Suprapubic skin (tissue), 4 donors: ENCODE measurements around the gene SH3TC1. TPM values are rescaled to one million over a fixed set of nuclear protein-coding genes. Genes with fewer than 3 reads are reported as not detected.

Experiments
- DNase-seq, 2 donors: peaks; one replicate each; pipeline ENCODE4 v3.0.0-alpha.2; 2019; ENCODE audit warnings: low spot score in 2 of 2
- H3K27ac ChIP-seq: fragments of 200-600 bp; sonication (generic); one replicate; pipeline ENCODE4 v1.5.1; 2019
- H3K27me3 ChIP-seq: fragments of 200-600 bp; sonication (generic); one replicate; pipeline ENCODE4 v1.5.1; 2019
- H3K36me3 ChIP-seq: fragments of 200-600 bp; sonication (generic); one replicate; pipeline ENCODE4 v1.5.1; 2019
- H3K4me1 ChIP-seq: fragments of 200-600 bp; sonication (generic); one replicate; pipeline ENCODE4 v1.5.1; 2019
- H3K4me3 ChIP-seq: fragments of 200-600 bp; sonication (generic); one replicate; pipeline ENCODE4 v1.5.1; 2019; ENCODE audit warnings: mild to moderate bottlenecking
- H3K9me3 ChIP-seq: fragments of 200-600 bp; sonication (generic); one replicate; pipeline ENCODE4 v1.5.1; 2019
- CTCF ChIP-seq, 2 donors: fragments of 200-600 bp in 1 of 2; fragments of 450-650 bp in 1 of 2; sonication (generic) in 1 of 2; IDR thresholded peaks; one replicate each; pipeline ENCODE4 v1.5.1; 2016 to 2019; ENCODE audit warnings: antibody characterized with exemption in 2 of 2, mild to moderate bottlenecking in 1 of 2, moderate library complexity in 1 of 2
- EP300 ChIP-seq: sonication (generic); formaldehyde crosslinking; IDR thresholded peaks from one replicate; pipeline ENCODE4 v1.6.1; 2017; ENCODE audit warnings: antibody characterized with exemption
- POLR2A ChIP-seq, 2 donors: fragments of 450-650 bp; IDR thresholded peaks; one replicate each; pipeline ENCODE4 v1.6.1; 2017; ENCODE audit warnings: antibody characterized with exemption in 2 of 2, mild to moderate bottlenecking in 2 of 2, moderate library complexity in 2 of 2
- POLR2AphosphoS5 ChIP-seq, 3 donors: sonication (generic); formaldehyde crosslinking; IDR thresholded peaks; one replicate each; pipeline ENCODE4 v1.6.1; 2017; ENCODE audit warnings: antibody characterized with exemption in 3 of 3
- WGBS: methylation state at CpG from one replicate; pipeline ENCODE4 v1.1.5; 2018; 5-methylcytosine and 5-hydroxymethylcytosine counted together
- total RNA-seq, 4 donors: library from RNA; depleted of rRNA; stranded (reverse); fragments of >200 nt; gene quantifications; one replicate each; pipeline ENCODE4 v1.1.0, GENCODE V29; 2016

SH3TC1 gene
- total RNA-seq, 4 donors from 2014 or later, result 6.3 to 15.1 (median 9.9) TPM

GRCh38 chr4:8236106-8236919 lies 37.2 kb downstream of the SH3TC1 start:
- Histone ChIP-seq H3K9me3 (no peaks in the 10 kb centered on the region), H3K4me1 (peaks cover 6% of the 10 kb centered on the region), H3K4me3 (no peak overlapping the region), H3K27ac (no peak overlapping the region), H3K36me3 (peaks cover 27% of the 10 kb centered on the region), H3K27me3 (no peaks in the 10 kb centered on the region)
- 62% methylated on average over 2 of the region's 24 CpGs for WGBS
- no peak for DNase-seq
- TF ChIP-seq POLR2AphosphoS5 (IDR thresholded peaks at IDR 0.05) (no peak), CTCF (IDR thresholded peaks at IDR 0.05) (no peak), POLR2A (IDR thresholded peaks at IDR 0.05) (no peak), EP300 (no peak)

GRCh38 chr4:8236920-8237195 lies 37.8 kb downstream of the SH3TC1 start:
- no peak overlapping the region for H3K4me3 ChIP-seq
- 87% methylated on average over 3 of the region's 9 CpGs for WGBS
- no peaks in the 10 kb centered on the region for H3K9me3 ChIP-seq
- peaks cover 6% of the 10 kb centered on the region for H3K4me1 ChIP-seq
- no peaks in the 10 kb centered on the region for H3K27me3 ChIP-seq
- DNase-seq, result no peak
- TF ChIP-seq CTCF (IDR thresholded peaks at IDR 0.05) (no peak), POLR2A (IDR thresholded peaks at IDR 0.05) (no peak), EP300 (no peak), POLR2AphosphoS5 (IDR thresholded peaks at IDR 0.05) (no peak)
- H3K36me3 ChIP-seq, result peaks cover 27% of the 10 kb centered on the region
- H3K27ac ChIP-seq, result no peak overlapping the region

GRCh38 chr4:8237256-8237989 lies 38.3 kb downstream of the SH3TC1 start:
- Histone ChIP-seq H3K9me3 (no peaks in the 10 kb centered on the region), H3K4me3 (no peak overlapping the region), H3K4me1 (peaks cover 12% of the 10 kb centered on the region), H3K27ac (no peak overlapping the region), H3K27me3 (no peaks in the 10 kb centered on the region), H3K36me3 (peaks cover 26% of the 10 kb centered on the region)
- DNase-seq, result no peak
- no peak for TF ChIP-seq CTCF (IDR thresholded peaks at IDR 0.05)
- no peak for TF ChIP-seq EP300
- TF ChIP-seq POLR2A (IDR thresholded peaks at IDR 0.05), result no peak
- TF ChIP-seq POLR2AphosphoS5 (IDR thresholded peaks at IDR 0.05), result no peak
- WGBS, result 97% methylated on average over 10 of the region's 29 CpGs

- 45% methylated on average over 2 of the region's 14 CpGs for WGBS
- H3K4me1 ChIP-seq, result peaks cover 17% of the 10 kb centered on the region
- no peaks in the 10 kb centered on the region for H3K9me3 ChIP-seq
- TF ChIP-seq POLR2A (IDR thresholded peaks at IDR 0.05) (no peak), POLR2AphosphoS5 (IDR thresholded peaks at IDR 0.05) (no peak), CTCF (IDR thresholded peaks at IDR 0.05) (no peak), EP300 (no peak)
- H3K36me3 ChIP-seq, result peaks cover 21% of the 10 kb centered on the region
- no peak overlapping the region for H3K27ac ChIP-seq
- no peaks in the 10 kb centered on the region for H3K27me3 ChIP-seq
- H3K4me3 ChIP-seq, result no peak overlapping the region
- DNase-seq, result no peak
Measured at GRCh38 chr4:8238036-8238511, 39.0 kb downstream of the SH3TC1 start.

- H3K27ac ChIP-seq, result no peak overlapping the region
- 67% methylated on average over 9 of the region's 17 CpGs for WGBS
Measured at GRCh38 chr4:8238515-8239053, 39.5 kb downstream of the SH3TC1 start.

More at GRCh38 chr4:8238515-8239053, 39.5 kb downstream of the SH3TC1 start:
- Histone ChIP-seq H3K36me3 (peaks cover 16% of the 10 kb centered on the region), H3K27me3 (no peaks in the 10 kb centered on the region), H3K9me3 (no peaks in the 10 kb centered on the region), H3K4me1 (peaks cover 17% of the 10 kb centered on the region), H3K4me3 (no peak overlapping the region)
- DNase-seq, result no peak
- TF ChIP-seq EP300 (no peak), CTCF (IDR thresholded peaks at IDR 0.05) (peak in 1 of 2 donors; percentile 8)
